ENCODE measurements around the gene MTR. TPM values are rescaled to one million over a fixed set of nuclear protein-coding genes. Genes with fewer than 3 reads are reported as not detected.

The MTR gene
- total and polyA plus RNA-seq, 12 donors: 5.2 to 100 (median 65.4) TPM

DNA sequence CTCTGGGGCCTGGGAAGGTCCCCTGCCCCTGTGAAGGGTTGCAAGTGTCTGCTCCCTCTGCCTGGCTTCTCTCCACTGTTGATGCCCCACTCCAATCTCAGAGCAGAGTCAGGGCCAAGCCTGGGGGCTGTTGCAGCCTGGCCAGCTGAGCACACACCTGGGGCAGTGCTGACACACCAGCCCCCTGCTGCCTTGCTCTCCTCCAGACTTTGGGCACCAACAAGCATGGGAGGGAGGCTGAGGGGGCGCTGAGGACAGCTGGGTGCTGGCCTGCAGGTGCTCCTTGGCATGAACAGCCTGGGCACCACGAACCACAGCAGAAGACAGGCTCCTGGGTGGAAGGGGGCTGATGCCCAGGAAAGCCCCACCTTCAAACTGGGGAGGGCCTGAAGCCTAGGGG, 9.6 kb upstream of the MTR start:
- no peaks in the 10 kb centered on the region for H3K9me3 ChIP-seq
- H3K4me3 ChIP-seq: no peak overlapping the region

DNA sequence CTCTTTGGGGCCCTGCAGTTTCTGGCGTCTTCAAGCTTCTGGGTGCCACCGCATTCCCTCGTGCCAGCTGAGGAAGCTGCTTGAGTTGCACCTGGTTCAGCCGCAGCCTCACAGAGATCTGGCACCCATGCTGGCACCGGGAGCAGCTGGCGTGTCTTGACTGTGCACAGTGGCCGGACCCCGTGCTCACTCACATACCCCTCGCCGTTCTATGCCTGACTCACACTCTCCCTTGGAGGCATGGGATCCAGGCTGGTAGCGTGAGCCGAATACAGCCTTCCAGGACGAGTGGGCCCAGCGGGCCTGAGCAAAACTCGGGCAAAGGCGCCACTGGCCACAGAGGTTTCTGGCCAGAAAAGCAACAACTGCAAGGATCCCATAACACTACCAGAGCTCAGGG, 8.6 kb upstream of the MTR start:
- no peak overlapping the region for H3K27ac ChIP-seq
- H3K4me3 ChIP-seq: no peak overlapping the region
- TF ChIP-seq, protein P1, sequence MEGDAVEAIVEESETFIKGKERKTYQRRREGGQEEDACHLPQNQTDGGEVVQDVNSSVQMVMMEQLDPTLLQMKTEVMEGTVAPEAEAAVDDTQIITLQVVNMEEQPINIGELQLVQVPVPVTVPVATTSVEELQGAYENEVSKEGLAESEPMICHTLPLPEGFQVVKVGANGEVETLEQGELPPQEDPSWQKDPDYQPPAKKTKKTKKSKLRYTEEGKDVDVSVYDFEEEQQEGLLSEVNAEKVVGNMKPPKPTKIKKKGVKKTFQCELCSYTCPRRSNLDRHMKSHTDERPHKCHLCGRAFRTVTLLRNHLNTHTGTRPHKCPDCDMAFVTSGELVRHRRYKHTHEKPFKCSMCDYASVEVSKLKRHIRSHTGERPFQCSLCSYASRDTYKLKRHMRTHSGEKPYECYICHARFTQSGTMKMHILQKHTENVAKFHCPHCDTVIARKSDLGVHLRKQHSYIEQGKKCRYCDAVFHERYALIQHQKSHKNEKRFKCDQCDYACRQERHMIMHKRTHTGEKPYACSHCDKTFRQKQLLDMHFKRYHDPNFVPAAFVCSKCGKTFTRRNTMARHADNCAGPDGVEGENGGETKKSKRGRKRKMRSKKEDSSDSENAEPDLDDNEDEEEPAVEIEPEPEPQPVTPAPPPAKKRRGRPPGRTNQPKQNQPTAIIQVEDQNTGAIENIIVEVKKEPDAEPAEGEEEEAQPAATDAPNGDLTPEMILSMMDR (IDR thresholded peaks at IDR 0.05): no peak
- ATAC-seq (peak in 1 of 8 donors; percentile 19), DNase-seq (no peak)
- 93% methylated on average over 16 of the region's 16 CpGs for WGBS, 2 donors
- H3K27me3 ChIP-seq: no peaks in the 10 kb centered on the region
- no peaks in the 10 kb centered on the region for H3K4me1 ChIP-seq
- H3K9me3 ChIP-seq: no peaks in the 10 kb centered on the region
- H3K36me3 ChIP-seq: no peaks in the 10 kb centered on the region
- intact Hi-C loops (cut with DNase I): no loop called here

More for the DNA sequence above, 9.6 kb upstream of the MTR start:
- H3K27ac ChIP-seq: no peak overlapping the region
- no peaks in the 10 kb centered on the region for H3K27me3 ChIP-seq
- H3K36me3 ChIP-seq: no peaks in the 10 kb centered on the region
- intact Hi-C loops (cut with DNase I): no loop called here
- ATAC-seq: peak in 3 of 8 donors; percentile 17 to 33 (median 21)
- DNase-seq: no peak
- TF ChIP-seq, protein P1 (IDR thresholded peaks at IDR 0.05): no peak
- no peaks in the 10 kb centered on the region for H3K4me1 ChIP-seq
- WGBS, 2 donors: 72 to 91% methylated on average over 2 of the region's 2 CpGs

DNA sequence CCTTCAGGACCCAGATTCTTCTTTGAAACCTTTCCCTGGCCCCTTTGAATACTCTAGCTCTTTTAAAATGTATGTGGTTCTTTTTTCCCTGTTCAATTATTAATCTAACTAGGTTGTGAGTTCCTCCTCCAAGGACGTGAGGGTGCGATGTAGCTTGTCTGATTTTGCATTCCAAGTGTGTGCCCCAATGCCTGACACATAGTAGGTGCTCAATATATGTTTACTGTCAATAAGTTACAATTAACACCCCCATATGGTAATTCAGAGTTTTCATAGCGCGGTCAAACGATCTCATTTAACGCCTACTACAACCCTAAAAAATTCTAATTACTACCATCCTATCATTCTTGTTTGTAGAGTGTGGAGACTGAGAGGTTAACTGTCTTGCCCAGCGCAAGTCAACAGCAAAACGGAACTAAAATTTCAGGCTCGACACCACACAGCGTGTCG, 482 bp upstream of the MTR start:
- Histone ChIP-seq H3K27me3 (peaks cover 0 to 5% (median 0%) of the 10 kb centered on the region in 7 donors), H3K9me3 (no peaks in the 10 kb centered on the region), H3K36me3 (no peaks in the 10 kb centered on the region), H3K4me1 (peaks cover 0 to 39% (median 30%) of the 10 kb centered on the region in 9 donors), H3K27ac (peak overlapping the region in 9 of 10 donors; percentile 40 to 96 (median 93)), H3K4me3 (peak overlapping the region in 9 of 10 donors; percentile 65 to 98 (median 89))
- WGBS, 2 donors: 13 to 14% methylated on average over 11 of the region's 11 CpGs
- DNase-seq (no peak), ATAC-seq (peak in 1 of 8 donors; percentile 1)
- TF ChIP-seq, protein P1 (IDR thresholded peaks at IDR 0.05): no peak
- intact Hi-C loops (cut with DNase I): loop anchor here in 6 of 10 donors (10.0 kb wide), 3 partner anchors 70 to 510 kb away; partner anchors contain the start of genes HEATR1 (in 5 of the 6) and ERO1B (in 3 of the 6)

DNA sequence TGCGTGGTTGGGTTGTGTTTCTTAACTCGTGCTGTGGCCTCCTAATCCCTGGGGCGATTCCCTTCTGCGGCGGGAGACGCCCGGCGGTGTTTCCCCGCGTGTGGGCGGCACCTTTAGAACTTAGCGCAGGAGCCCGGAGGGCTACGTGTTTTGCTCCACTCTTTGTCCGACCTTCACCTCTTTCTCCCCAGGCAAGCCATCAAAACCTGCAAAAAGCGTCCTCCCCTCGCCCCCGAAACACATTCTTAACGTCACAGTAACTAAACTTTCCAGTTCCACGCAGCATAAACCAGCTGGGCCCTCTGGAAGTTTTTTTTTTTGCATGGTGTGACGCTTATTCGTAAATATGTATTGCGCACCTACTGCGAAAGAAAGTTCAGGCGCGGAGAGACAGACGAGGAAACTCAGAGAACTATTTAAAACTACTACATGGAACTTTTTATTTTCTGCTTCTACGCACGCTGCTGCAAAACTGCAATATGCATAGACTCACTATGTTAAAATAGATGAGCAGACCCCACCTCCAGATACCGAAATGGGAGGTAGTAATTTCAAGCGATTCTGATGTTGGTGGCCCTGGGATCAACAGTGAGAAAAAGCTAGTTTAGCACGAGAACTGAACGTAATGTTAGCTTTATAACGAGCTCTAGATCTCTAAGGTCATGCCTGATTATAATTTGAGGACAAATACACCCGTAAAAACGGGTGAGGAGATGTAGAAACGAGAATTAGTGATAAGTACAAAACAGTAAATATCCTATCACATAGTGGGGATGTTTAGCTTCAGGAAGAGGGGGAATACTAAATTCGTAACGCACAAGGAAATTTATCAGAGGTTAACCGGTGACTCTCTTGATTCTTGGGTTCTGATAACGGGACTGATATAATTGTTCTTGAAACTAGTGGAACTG, 920 bp downstream of the MTR start:
- peaks cover 0 to 53% (median 39%) of the 10 kb centered on the region in 9 donors for H3K4me1 ChIP-seq
- intact Hi-C loops (cut with DNase I): loop anchor here in 6 of 10 donors (10.0 kb wide), 3 partner anchors 69 to 511 kb away; partner anchors contain the start of genes HEATR1 (in 5 of the 6) and ERO1B (in 3 of the 6)

More for the DNA sequence above, 920 bp downstream of the MTR start:
- H3K4me3 ChIP-seq: peak overlapping the region; percentile 65 to 98 (median 89)
- H3K36me3 ChIP-seq: peaks cover 0 to 13% (median 0%) of the 10 kb centered on the region in 9 donors
- peaks cover 0 to 5% (median 0%) of the 10 kb centered on the region in 7 donors for H3K27me3 ChIP-seq
- DNase-seq: peak in 1 of 2 donors; percentile 34
- peak; percentile 13 to 58 (median 36) for ATAC-seq
- peak overlapping the region; percentile 85 to 97 (median 94) for H3K27ac ChIP-seq
- 1% methylated on average over 41 of the region's 41 CpGs for WGBS, 2 donors
- H3K9me3 ChIP-seq: no peaks in the 10 kb centered on the region
- TF ChIP-seq, protein P1 (IDR thresholded peaks at IDR 0.05): no peak

All from heart right ventricle (tissue), 16 donors.